Measurements from ENCODE around the gene VPS18.

Gene VPS18

DNA sequence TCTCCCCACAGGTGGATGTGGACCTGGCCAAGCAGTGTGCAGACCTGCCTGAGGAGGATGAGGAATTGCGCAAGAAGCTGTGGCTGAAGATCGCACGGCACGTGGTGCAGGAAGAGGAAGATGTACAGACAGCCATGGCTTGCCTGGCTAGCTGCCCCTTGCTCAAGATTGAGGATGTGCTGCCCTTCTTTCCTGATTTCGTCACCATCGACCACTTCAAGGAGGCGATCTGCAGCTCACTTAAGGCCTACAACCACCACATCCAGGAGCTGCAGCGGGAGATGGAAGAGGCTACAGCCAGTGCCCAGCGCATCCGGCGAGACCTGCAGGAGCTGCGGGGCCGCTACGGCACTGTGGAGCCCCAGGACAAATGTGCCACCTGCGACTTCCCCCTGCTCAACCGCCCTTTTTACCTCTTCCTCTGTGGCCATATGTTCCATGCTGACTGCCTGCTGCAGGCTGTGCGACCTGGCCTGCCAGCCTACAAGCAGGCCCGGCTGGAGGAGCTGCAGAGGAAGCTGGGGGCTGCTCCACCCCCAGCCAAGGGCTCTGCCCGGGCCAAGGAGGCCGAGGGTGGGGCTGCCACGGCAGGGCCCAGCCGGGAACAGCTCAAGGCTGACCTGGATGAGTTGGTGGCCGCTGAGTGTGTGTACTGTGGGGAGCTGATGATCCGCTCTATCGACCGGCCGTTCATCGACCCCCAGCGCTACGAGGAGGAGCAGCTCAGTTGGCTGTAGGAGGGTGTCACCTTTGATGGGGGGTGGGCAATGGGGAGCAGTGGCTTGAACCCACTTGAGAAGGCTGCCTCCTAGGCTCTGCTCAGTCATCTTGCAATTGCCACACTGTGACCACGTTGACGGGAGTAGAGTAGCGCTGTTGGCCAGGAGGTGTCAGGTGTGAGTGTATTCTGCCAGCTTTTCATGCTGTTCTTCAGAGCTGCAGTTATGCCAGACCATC is 8.6 kb downstream of the VPS18 start:
- DNase-seq, result no peak

DNA sequence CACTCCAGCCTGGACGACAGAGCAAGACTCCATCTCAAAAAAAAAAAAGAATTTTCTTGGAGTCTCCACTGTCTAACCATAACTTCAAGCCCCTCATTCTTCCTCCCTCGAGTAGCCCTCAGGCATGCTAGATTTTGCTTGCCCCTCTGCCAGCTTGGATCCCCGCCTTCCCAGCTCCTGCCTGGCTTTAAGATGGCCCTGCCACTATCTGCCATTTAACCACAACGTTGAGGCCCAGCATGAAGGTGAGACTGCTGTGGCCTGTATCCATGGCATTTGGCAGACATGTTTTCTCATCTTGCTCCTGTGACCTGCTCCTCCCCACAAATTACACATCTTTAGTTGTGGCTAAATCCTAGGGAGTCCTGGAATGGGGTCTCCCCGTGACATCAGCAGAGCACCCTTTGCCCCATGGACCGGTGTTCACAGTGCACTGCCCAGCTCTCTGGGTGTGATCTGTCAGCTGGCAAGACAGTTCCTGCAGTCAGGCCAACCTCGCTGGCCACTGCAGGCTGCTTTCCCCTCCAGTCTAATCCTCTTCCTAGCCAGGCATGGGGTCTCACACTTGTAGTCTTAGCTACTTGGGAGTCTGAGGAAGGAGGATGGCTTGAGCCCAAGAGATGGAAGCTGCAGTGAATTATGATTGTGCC is 10.4 kb downstream of the VPS18 start:
- no peak for DNase-seq

DNA sequence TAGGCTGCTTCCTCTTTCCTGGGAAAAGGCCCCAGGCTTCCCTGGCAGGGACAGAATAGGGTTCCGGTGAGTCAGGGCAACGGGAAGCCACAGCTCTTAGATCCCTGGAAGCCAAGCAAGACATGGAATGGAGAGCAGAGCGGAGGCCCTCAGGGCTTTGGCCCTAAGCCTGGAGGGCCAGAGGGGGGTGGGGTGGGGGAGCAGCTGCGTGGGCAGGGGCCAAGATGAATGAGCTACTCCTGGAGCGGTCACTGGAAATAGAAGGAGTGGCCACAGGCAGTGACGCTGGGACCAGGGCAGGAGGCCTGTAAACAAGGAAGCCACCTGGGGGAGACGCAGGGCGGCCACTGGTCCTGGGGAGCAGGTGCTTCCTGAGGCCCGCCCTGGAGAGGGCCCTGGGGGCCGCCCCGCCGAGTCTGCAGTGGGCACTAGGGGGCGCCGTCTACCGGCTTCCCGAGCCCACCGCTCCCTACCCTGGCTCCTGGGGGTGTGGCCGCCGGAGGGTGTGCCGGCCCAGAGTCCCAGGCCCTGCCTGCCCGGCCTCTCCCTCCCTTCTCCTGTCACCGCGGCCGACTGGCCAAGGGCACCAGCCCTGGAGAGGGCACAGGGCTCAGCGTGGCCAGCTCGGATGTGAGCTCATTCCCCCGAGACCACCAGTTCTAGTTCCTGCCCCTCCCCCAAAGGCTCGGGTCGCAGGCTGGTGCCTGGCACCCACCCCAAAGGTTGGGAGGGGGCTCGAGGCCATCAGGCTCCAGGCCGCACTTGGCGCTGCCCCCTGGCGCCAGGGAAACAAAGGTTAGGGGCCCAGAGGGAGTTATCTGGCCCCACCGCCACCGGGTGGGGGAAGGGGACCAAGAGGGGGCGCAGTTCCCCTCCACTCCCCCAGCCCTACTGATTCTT is 12.1 kb downstream of the VPS18 start:
- peak; percentile 86 for DNase-seq

DNA sequence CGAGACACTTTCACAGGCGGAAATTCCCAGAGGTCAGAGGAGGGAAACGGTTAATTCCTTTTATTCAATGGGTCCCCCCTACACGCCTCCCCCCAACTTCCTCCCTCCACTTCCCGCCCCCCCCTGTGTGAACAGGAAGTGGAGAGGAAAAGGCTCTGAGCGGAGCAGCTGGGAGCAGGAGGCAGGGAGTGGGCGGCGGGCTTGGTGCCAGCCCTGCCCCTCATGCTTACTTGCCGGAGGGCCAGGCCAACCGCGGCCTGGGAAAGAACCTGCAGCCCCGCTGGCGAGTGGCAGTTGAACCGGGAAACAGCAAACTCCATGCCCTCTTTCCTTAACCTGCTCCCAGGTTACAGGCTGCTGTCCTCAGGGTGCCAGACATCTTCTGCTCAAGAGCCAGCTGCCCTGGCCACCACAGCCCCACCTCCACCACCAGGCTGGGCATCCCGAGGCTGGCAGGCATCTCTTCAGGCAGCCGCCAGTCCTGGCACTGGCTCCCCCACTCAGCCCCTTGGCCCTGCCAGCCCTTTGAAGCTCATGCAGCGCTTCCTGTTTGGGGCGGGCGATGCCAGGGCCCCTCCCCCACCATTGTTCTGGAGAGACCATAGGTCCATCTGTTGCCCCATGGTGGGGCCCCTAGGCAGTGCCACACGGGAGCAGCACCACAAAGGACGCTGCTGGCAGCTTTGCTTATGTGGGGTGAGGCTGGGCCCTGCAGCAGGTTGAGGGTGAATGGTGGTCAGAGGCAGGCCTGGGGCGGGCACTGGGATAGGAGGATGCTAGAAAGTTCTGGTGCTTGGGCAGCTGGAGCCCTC is 12.9 kb downstream of the VPS18 start:
- DNase-seq, result no peak

DNA sequence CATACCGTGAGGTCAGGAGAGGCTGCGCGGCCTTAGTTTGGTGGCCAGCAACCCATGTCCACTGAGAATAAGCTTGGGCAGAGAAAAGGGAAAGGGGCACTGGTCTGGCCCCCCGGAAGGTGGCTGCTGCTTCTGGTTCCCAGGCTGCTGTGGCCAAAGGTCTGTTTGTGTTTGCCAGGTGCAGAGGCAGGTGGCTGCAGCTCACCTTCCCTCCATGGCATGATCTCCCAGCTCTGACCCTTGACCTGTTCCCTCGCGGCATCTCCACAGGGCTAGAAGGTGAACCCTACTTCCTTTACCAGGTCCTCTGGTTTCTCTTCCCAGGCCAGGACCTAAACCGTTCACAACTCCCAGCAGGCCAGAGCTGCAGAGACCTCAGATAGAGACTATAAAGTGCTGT is 13.8 kb downstream of the VPS18 start:
- no peak for DNase-seq

DNA sequence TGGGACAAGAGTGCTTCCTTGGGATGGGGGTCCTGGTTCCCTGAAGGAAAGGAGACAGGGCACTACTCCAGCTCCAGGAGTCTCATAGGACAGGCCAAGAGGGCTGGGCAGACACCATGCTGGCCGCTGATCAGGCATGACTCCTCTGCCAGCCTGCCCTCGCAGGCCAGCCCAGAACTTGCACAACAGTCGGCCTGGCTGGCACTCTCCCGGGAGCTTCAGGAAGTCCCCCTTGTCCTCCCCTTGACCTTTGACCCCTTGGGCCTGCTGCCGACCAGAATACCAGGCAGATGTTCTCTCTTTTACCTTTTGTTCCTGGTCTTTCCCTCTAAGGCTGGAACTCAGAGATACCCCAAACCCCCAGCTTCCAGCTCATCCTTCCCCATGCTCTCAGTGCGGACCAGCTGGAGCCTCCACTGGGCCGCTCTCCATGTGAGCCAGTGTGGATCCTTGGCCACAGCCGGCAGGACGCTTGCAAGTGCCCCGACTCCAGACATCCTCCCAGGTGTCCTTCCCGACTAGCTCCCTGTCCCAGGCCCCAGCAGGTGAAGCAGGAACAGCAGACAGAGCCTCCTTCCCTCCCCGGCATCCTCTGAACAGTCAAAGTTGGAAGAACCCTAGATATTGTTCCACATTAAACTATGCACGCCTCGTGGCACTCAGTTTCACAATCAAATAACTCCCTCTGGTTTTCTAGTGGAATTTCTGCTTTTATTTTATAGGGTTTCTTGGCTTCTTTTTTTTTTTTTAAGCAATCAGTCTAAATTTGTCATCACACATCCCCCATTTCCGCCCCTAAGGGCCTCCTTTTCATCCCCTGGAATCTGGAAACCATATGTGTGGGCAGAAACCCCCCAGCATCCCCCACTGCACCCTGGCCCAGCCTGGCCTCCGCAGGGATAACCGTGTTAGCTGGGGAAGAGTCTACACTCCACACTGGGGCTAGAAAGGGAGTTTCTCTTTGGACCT is 15.7 kb downstream of the VPS18 start:
- DNase-seq, result peak; percentile 75

DNA sequence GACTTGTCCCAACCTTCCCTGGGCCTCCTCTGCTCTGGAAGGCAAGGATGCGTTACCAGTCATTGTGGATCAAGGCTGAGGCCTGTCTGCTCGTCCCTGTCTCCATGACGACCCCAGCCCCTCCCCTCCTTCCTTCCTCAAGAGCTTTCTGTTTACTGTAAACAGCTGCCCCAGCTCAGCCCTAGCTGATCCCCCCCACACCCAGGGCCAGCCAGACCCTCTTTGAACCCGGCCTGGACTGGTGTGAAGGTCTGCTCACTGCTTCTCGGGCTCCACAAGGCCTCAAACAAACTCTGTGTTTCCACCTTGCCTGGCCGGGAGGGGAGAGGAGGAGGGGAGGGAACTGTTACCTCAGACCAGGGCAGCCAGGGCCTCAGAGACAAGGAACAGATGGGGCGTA is 16.9 kb downstream of the VPS18 start:
- no peak for DNase-seq

DNA sequence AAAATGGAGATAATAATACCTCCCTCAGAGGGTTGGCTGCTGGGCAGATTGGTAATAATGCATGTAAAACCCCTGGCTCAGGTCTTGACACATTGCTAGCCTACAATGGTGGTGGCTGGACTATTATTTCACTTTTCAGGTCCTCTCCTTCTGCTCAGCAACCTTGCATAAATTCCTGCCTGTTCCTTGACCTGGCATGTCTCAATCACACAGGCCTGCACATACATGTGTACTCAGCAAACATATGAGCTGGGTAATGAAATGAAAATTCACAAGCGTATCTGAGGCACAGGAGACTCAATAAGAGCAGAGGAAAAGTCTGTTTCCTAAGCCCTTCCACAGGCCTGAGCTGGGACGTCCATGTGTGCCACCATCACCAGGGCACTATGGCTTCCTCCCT is 17.4 kb downstream of the VPS18 start:
- DNase-seq, result no peak

DNA sequence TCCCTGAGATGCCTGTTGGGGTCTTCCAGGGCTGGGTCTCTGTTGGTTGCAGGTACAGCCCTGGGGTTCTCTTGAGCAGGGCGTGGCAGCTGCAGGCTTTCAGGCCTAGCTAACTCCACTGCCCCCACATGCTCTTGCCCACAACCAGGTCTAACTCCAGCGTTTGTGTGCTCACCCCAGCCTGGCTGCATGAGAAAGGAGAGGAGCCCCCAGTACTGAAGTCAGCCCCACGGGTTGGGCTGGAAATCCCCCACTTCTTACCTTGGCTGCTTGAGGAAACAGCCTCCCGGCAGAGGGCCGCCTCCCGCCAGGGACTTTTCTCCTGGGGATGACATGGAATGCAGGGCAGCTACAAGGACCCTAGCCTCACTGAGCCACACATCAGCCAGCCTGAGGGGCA is 18.2 kb downstream of the VPS18 start:
- DNase-seq, result no peak

DNA sequence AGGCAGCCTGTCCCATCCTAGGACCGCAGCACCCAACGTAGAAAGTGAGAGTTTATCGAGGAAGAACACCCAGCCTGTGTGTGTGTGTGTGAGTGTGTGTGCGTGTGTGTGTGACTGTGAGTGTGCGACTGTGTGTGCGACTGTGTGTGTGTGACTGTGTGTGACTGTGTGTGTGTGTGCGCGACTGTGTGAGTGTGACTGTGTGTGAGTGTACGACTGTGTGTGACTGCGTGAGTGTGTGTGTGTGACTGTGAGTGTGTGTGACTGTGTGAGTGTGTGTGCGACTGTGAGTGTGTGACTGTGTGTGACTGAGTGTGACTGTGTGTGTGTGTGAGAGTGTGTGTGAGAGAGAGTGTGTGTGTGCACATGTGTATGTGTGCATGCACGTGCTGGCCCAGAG is 19.8 kb downstream of the VPS18 start:
- DNase-seq, result no peak

DNA sequence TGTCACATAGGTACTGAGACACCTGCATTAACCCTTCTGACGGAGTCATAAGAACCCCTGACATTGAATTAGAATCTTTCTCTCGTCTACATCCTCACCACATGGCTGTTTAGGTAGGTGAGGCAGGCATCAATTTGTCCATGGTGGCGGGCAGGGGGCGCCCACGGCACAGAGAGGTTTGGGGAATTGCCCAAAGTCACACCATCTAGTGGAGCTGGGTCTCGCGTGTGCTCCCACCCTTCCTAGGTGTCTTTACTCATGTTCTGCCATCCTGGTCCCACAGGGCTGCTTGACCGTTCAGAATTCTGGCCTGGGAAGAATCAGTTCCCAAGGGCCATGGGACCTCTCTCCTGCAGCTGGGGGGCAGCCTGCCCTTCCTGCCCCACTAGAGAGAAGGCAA is 20.2 kb downstream of the VPS18 start:
- no peak for DNase-seq

DNA sequence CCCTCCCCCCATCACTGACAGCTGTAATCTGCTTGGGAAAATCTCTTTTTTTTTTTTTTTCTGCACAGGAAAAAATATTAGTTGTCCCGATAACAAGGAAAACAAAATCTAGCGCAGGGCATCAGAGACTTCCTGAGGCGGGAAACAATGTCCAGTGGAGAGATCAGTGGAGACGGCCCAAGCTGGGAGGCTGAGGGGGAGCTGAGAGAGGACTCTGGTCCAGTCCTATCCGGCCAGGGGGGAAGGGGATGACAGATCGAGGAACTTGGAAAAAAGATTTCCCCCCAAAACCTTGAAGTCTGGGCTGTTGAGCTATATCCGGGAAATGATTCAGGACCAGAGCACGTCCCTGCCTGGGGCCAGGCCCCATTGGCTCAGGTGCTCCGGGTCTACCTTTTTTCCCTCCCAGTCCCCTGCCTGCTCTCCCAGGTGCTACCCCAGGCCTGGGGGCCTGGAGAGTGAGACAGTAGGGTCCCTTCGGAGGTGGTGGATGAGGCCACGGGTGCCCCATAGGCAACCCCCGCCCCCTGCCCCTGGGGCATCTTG is 20.9 kb downstream of the VPS18 start:
- DNase-seq, result no peak

DNA sequence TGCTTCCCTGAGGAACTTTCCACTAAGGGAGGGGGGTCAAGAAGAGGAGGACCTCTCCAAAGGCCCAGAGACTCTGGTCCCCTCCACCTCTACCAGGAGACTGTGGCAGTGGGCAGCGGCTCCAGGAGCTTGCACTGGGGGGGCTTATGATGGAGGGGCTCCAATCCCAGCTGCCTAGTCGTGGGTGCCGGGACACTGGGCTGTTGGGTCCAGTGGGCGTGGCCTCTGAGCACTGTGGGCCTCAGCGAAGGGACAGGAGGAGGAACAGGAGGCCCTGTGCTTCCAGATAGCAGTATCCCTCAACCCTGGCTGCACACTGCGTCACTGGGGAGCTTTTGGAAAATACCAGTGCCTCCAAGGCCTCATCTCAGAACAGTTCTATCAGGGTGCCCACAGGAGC is 21.4 kb downstream of the VPS18 start:
- DNase-seq, result no peak

DNA sequence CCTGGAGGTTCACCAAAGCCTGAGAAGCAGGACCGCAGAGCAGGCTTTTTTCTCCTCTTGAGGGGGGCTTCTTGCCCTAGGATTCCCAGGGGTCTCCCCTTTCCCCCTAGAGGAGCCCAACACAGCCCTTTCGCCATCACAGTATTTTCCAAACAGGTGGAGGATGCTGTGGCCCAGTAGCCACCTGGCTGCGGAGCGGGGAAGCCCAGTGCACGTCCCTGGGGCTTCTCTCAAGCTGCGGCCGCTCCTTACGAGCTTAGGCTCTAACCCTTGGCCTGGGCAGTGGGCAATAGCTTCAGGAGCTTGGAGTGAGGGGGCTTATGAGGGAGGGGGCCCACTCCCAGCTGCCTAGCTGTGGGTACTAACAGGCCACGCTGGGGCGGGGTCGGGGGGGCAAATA is 23.3 kb downstream of the VPS18 start:
- no peak for DNase-seq

DNA sequence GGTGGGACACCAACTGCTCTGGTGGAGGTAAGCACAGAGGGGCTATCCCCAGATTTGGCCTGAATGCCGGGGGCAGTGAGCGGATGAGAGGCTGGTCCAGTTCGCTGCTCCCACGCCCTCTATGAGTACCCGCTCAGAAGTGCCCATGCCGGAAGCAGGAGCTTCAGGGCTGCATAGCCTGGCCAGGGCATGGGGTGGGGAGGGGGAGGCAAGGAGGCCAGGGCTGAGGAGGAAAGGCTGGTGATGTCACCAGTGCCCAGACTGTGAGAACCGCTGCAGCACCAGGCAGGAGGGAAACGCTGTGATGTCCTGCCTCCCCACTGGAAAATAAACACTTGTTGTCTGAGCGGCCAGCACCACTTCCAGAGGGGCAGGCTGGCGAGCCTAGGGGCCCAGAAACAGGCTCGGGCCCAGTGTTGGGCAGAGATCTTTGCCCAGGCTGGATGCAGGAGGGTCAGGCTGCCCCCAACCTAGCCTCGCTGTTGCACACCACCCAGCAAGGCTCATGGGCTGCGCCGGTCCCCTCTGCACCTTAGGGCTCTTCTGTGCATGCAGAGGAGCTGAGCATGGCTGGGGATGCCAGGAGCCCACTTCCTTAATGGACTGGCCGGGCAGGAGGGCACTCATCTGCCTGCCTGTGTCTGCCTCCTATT is 24.0 kb downstream of the VPS18 start:
- no peak for DNase-seq

DNA sequence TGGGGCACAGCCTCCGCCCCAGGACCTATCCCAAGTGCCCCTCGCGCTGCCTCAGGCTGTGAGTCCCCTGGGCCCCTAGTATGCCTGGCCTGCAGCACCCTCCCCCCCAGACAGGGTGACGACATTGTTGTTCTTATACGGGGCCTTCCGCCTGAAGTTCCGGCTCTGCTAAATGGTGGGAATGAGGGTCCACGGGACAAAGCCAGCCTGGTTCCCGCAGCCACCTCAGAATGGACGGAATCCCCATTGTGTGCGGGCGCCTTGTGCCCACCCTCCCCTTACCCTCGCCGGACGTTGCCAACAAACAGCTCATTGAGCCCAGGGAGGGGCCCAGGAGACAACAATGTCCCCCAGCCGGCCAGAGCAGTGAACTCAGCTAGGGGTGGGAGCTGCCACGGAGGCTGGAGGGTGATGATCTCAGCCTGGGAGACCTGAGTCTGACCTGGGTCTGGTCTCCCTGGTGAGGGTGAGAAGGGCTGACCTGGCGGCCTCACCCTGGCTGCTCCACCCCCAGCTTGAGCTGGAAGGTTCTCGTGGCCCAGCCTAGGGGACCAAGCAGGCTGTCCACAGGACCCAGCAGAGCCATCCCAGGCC is 24.6 kb downstream of the VPS18 start:
- no peak for DNase-seq

DNA sequence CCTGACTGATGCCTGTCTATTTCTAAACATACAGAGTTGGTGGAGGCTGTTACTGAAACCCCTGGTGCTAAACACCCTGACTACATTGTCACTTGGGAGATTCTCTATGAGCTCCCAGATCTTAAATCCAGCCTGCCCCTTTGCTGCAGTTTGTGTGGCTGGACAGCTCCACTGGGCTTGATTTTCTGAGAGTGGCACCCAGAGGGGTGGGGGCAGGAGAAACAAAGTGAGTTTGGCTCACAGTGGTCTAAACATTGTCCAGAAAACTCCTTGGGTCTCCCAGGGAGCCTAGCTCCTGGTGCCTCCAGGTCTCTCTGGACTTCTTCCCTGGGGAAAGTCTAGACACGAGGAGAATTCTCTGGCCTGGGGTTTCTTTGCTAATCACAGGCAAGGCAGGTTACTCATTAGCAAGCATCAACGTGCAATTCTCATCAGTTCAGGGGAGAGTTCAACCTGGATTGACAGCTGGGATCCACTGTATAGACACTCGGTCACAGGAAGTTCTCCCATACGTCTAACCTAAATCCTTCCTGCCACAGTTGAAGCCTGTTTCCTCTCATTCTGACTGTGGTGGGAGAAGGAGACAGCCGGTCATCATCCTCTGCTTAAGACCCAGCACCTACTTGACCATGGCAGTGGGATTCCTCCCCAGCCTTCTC is 27.8 kb downstream of the VPS18 start:
- no peak for DNase-seq

DNA sequence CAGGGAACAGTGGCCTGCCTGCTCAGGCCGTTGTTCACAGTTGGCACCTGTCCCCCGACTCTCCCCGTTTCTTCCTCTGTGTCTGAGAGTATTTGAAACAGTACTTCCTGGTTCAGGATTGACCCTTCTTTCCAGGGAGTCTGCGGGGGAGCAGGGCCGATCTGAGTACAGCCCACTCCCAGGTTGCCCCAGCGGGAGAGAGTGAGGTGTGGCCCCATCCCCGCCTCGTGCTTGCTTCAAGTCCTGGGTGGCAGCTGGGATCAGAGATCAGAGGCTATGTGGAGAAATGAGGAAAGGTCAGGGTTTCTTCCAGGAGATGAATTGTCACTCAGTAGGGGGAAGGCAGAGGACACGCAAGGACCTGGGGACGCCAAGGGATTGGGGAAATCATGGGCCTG is 28.4 kb downstream of the VPS18 start:
- DNase-seq, result no peak

DNA sequence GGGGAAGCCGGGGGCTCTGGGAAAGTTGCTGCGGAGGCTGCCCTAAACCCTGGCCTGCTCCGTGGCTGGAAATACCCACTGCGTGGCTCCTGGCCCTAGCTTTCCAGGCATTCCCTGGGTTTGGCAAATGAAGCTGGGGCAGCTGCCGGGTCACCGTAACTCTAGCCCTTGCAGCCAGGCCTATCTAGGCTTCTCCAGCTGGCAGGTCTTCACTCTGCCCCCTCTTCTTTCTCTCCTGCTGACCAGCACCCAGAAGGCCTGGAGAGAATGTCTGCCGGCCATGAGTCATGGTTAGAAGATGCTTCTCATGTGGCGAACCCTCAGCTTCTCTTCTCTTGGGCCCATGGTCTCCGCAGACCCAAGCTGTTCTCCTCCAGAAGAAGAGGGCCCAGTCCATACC is 29.3 kb downstream of the VPS18 start:
- no peak for DNase-seq

DNA sequence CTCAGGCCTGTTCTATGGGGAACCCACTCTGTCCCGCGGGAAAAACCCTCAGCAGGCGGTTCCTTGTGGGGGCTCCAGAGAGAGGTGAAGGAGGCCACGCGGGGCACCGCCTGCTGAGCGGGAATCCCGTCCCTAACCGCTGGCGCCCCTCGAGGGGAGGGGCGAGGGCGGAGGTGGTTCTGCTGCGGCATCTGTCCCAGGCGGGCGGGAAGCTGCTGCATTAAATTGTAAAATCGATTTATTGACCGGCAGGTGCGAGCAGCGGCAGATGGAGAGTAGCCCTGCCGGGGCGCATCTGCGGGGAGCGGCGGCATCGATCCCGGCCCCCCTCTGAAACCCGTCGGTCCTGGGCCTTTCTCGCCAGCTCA is 31.2 kb downstream of the VPS18 start:
- no peak for DNase-seq
